Renal cortical epithelial cell (primary cell): ENCODE data around the gene MUC5B. TPM values are rescaled to one million over a fixed set of nuclear protein-coding genes. Genes with fewer than 3 reads are reported as not detected.
A peak's percentile ranks its signal among the peaks of the same experiment; 100 is the strongest.

ENCODE experiments used
- DNase-seq: peaks from one replicate; pipeline ENCODE4 v3.0.0-alpha.2; 2011; ENCODE audit warnings: low read depth
- total RNA-seq: library from RNA; depleted of rRNA; stranded (reverse); fragments of >200 nt; gene quantifications from 2 replicates; pipeline ENCODE4 v1.2.3, GENCODE V29; 2014

Gene MUC5B
- total RNA-seq, 1 donor from 2014 or later, result not detected

GRCh38 chr11:1299621-1300020, 76.8 kb downstream of the MUC5B start:
- DNase-seq, result no peak

GRCh38 chr11:1300121-1300520, 77.3 kb downstream of the MUC5B start:
- no peak for DNase-seq

- DNase-seq, result no peak
Measured at GRCh38 chr11:1300569-1301187, 77.8 kb downstream of the MUC5B start.

GRCh38 chr11:1301220-1302000, 78.5 kb downstream of the MUC5B start:
- no peak for DNase-seq

GRCh38 chr11:1302041-1302460, 79.2 kb downstream of the MUC5B start:
- no peak for DNase-seq

GRCh38 chr11:1302461-1303125, 79.7 kb downstream of the MUC5B start:
- no peak for DNase-seq

- peak; percentile 39 for DNase-seq
Measured at GRCh38 chr11:1303126-1303821, 80.4 kb downstream of the MUC5B start.

GRCh38 chr11:1303973-1304372, 81.1 kb downstream of the MUC5B start:
- DNase-seq, result peak; percentile 20

- peak; percentile 64 for DNase-seq
Measured at GRCh38 chr11:1304380-1304779, 81.5 kb downstream of the MUC5B start.

- DNase-seq, result no peak
Measured at GRCh38 chr11:1305063-1305495, 82.2 kb downstream of the MUC5B start.

GRCh38 chr11:1305501-1306056, 82.7 kb downstream of the MUC5B start:
- DNase-seq, result peak; percentile 35

- no peak for DNase-seq
Measured at GRCh38 chr11:1306186-1307162, 83.6 kb downstream of the MUC5B start.

- no peak for DNase-seq
Measured at GRCh38 chr11:1307163-1307870, 84.5 kb downstream of the MUC5B start.

- no peak for DNase-seq
Measured at GRCh38 chr11:1307998-1308742, 85.3 kb downstream of the MUC5B start.

GRCh38 chr11:1308743-1309497, 86.1 kb downstream of the MUC5B start:
- no peak for DNase-seq

- peak; percentile 68 for DNase-seq
Measured at GRCh38 chr11:1309498-1310317, 86.8 kb downstream of the MUC5B start, which contains the start of gene TOLLIP. TOLLIP (minus strand) TSS chr11:1309632; CDS start chr11:1309498, 134 bp downstream.

GRCh38 chr11:1310318-1310687, 87.4 kb downstream of the MUC5B start:
- no peak for DNase-seq
